ENCODE measurements around the gene MRFAP1L1.
"Not testable (repeated sequence)": the region's sequence is repeated elsewhere in the genome, so short reads cannot be mapped to it uniquely, and the experiment has no call there.

MRFAP1L1 gene

DNA sequence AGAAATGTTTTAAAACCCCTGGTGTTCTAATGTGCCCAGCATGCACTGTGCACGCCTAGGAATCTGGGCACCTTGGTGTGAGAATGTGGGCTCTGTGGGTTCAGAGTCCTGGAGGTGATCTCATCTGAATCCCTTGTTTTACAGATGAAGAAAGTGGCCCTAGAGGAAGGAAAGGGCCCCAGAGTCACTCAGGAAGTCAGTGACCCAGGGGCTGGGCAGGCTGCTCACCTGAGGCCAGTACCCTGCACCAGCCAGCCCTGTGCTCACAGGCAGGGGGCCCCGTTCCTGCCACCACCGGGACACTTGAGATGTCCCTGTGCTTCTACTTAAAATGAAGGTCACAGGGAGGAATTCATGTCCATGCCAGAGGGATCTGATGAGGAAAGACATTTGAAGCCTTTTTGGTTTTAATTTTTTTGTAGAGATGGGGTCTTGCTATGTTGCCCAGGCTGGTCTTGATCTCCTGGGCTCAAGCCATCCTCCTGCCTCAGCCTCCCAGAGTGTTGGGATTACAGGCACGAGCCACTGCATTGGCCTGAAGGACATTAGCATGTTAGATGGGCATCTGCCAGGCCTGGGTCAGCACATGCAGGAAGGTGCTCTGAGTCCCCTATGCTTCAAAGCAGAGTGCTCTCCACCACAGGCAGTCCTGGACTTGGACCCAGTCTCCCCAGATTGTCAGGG is 23.4 kb downstream of the MRFAP1L1 start:
- no peak for DNase-seq

DNA sequence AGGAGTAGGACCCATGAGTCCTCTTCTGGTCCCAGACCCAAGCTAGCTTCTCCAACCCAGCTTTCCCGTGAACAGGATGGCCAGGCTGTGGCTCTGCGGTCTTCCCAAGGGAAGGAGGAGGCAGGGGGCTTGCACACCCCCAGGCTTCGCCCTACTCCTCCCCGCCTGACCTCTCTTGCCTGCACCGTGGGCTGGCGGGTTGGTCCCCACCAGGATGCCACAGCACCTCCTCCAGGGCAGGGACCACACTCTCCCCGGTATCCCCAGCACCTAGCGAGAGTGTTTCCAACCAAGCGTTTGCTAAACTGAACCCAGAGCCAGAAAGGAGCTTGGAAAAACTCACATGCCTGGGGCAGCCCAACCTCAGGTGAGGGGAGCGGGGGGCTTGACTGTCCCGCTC is 25.0 kb downstream of the MRFAP1L1 start:
- DNase-seq: no peak

DNA sequence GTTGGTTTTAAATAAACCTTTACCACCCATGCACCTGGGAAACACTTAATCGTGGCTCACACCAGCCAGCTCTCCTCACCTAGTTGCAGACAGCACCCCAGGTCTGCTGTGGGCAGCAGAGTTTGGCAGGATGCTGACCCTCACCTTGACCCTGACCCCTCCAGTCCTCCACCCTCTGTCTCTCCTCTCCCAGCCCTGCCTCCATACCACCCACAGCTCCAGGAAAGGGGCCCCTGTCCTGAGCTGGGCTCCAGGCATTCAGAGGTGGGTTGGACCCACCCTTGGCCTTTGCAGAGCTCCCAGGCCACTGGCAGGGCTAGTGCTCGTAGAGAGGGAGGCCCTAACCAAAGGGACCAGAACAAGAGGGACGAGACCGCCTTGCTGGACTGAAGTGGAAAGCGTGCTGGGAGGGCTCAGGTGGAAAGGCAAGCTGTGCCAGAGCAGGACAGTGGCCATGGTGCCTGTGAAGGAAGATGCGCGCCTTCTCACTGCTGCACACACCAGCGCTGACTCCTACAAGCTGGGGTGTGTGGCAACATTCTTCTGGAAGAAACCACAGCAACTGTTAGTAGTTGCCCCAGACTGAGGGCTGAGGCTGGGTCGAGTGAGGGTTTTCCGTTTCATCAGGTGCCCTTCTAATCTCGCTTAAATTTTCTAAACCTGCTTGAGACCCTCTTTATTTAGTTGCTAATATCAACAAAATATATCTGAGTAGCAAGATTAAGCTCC is 26.6 kb downstream of the MRFAP1L1 start:
- no peak for DNase-seq

DNA sequence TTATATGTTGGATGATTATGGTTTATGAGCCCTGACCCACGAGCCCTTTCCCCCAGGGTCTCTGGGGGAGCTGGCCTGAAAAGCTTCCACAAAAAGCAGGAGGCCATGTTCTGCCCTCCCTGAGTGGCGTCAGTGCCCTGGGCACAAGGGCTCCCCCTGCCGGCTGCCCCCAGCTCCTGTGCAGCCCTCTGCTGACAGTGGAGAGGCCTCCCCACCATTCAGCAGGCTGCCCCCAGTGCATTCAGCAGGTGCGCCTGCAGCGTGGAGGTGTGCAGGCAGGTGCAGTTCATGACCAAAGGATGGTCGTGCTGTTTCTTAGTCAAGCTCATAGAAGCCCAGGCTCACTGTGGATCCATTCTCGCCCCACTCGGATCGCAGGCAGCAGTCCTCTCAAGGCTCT is 28.5 kb downstream of the MRFAP1L1 start:
- no peak for DNase-seq

- DNase-seq: no peak
Observed at GRCh38 chr4:6680372-6681034, 29.2 kb downstream of the MRFAP1L1 start.

- no peak for DNase-seq
Observed at GRCh38 chr4:6676722-6677558, 32.7 kb downstream of the MRFAP1L1 start.

GRCh38 chr4:6674500-6675149 is 35.0 kb downstream of the MRFAP1L1 start:
- peak; percentile 72 for DNase-seq

- DNase-seq: peak; percentile 94
Observed at GRCh38 chr4:6673660-6674499, 35.8 kb downstream of the MRFAP1L1 start.

DNA sequence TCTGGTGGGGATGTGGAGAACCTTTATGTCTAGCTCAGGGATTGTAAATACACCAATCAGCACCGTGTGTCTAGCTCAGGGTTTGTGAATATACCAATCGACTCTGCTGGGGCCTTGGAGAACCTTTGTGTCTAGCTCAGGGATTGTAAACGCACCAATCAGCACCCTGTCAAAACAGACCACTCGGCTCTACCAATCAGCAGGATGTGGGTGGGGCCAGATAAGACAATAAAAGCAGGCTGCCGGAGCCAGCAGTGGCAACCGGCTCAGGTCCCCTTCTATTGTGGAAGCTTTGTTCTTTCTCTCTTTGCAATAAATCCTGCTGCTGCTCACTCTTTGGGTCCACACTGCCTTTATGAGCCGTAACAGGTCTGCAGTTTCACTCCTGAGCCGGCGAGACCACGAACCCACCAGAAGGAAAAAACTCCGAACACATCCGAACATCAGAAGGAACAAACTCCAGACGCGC is 36.4 kb downstream of the MRFAP1L1 start:
- DNase-seq: not testable (repeated sequence)

DNA sequence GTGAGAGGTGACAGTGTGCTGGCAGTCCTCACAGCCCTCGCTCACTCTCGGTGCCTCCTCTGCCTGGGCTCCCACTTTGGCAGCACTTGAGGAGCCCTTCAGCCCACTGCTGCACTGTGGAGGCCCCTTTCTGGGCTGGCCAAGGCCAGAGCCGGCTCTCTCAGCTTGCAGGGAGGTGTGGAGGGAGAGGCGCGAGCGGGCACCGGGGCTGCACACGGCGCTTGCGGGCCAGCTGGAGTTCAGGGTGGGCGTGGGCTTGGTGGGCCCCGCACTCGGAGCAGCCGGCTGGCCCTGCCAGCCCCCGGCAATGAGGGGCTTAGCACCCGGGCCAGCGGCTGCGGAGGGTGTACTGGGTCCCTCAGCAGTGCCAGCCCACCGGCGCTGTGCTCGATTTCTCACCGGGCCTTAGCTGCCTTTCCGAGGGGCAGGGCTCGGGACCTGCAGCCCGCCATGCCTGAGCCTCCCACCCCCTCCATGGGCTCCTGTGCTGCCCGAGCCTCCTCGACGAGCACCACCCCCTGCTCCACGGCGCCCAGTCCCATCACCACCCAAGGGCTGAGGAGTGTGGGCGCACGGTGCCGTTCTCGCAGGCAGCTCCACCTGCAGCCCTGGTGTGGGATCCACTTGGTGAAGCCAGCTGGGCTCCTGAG is 37.0 kb downstream of the MRFAP1L1 start:
- not testable (repeated sequence) for DNase-seq

DNA sequence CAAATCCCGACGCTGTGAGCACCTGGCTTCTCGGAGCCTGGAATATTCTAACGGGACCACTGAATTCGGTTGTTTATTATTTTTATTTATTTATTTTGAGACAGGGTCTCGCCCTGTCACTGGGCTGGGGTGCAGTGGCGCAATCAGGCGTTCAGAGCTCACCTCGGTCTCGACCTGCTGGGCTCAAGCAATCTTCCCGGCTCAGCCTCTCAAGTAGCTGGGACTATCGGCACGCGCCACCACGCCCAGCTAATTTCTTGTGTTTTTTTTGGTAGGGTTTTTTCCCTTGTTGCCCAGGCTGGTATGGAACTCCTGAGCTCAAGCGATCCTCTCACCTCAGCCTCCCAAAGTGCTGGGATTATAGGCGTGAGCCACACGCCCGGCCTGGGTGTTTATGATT is 37.5 kb downstream of the MRFAP1L1 start:
- DNase-seq: no peak

DNA sequence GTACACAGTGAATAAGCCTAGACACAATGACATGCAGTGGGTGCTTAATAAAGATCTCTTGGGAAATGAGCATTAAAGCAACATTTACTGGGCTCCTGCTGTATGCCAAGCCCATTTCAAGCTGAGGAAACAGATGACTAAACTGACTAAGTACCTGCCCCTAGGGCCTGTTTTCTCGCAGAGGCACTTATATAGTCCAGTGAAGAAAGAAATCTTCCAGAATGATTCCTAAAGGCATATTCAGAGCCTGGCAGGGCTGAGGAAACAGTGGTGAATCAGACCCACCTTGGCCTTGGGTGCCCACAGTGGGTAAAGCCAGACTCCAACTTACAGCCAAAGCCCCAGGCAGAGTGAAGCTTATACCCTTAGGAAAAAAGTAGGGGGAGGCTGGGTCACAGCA is 38.0 kb downstream of the MRFAP1L1 start:
- DNase-seq: no peak

DNA sequence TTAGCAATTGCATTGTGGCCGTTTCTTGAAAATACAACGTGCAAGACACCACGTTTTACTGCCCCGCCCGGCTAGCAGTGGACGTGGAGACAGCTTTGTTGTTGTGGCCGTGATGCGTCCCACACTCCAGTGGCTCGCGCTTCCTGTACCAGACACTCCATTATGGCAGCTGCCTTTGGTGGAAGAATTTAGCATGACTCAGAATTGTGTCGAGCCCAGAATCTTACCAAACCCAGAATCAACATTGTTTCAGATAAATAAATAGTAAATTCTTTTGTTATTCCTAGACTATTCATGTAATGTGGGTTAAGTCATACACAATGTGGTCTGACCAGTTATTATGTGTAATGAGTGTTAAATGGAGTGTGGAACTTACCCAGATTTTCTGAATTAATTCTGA is 41.3 kb downstream of the MRFAP1L1 start:
- no peak for DNase-seq

GRCh38 chr4:6665320-6665654 is 44.4 kb downstream of the MRFAP1L1 start:
- DNase-seq: no peak

GRCh38 chr4:6663596-6664393 is 45.9 kb downstream of the MRFAP1L1 start:
- no peak for DNase-seq

GRCh38 chr4:6662591-6662990 is 47.1 kb downstream of the MRFAP1L1 start:
- DNase-seq: no peak

DNA sequence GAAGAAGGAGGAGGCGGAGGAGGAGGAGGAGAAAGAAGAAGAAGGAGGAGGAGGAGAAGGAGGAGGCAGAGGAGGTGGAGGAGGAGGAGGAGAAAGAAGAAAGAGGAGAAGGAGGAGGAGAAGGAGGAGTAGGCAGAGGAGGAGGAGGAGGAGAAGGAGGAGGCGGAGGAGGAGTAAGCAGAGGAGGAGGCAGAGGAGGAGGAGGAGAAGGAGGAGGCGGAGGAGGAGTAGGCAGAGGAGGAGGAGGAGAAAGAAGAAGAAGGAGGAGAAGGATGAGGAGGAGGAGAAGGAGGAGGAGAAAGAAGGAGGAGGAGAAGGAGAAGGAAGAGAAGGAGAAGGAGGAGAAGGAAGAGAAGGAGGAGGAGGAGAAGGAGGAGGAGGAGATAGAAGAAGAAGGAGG is 49.2 kb downstream of the MRFAP1L1 start:
- DNase-seq: no peak

- no peak for DNase-seq
Observed at GRCh38 chr4:6659897-6660296, 49.8 kb downstream of the MRFAP1L1 start.

DNA sequence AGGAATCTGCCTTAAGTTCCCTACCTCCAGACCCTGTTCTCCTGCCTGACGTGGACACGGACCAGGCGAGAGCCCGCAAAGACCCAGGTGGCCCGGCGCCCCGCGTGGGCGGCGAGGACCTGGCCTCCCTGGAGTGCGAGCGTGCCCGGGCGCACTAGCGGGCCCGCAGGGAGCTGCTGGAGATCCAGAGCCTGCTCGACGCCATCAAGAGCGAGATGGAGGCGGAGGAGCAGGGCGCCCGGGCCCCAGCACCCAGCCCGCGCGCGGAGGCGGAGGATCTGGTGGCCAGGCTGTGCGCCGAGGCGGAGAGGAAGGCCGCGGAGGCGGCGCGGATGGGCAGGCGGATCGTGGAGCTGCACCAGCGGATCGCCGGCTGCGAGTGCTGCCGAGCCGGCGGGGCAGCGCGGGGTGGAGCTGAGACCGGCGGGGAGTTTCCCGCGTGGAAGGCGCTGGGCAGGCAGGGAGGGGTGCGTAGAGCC is 51.0 kb downstream of the MRFAP1L1 start:
- no peak for DNase-seq

DNA sequence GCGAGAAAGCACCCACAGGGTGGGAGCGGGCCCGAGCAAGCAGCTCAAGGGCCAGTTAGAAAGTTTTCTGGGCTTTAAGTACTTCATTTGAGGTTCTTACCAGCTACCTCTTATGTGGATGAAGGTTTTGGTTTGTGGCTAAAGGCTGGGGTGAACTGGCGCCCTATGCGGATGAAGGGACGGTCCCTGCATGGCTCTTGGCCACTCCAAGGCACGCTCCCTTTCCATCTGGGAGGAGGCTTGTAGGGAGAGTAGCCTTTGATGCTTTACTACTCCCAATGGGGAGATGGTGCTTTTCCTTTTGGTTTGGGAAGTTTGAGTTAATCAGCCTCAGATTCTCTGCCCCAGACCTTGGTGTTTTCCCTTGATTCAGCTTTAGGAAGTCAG is 51.5 kb downstream of the MRFAP1L1 start:
- no peak for DNase-seq

All from RPMI8226 (cell line).